Fibroblast of villous mesenchyme (primary cell): Measurements from ENCODE around the gene LONRF2. TPM values are rescaled to one million over a fixed set of nuclear protein-coding genes. Genes with fewer than 3 reads are reported as not detected.
A peak's percentile ranks its signal among the peaks of the same experiment; 100 is the strongest.
"Not testable (repeated sequence)": the region's sequence is repeated elsewhere in the genome, so short reads cannot be mapped to it uniquely, and the experiment has no call there.

Source experiments
- DNase-seq: peaks from one replicate; pipeline ENCODE4 v3.0.0-alpha.2; 2010; ENCODE audit warnings: low read depth
- H3K4me3 ChIP-seq: 2 replicates; pipeline ENCODE4 v1.5.1; 2011; ENCODE audit warnings: low read depth, mild to moderate bottlenecking, low read length
- total RNA-seq: library from RNA; depleted of rRNA; stranded (reverse); fragments of >200 nt; gene quantifications from 2 replicates; pipeline ENCODE4 v1.2.3, GENCODE V29; 2012
- TF ChIP-seq, protein P1 (sequence below): IDR thresholded peaks from 2 replicates; pipeline ENCODE4 v1.5.1; 2012; ENCODE audit warnings: low read depth, mild to moderate bottlenecking, low read length; ENCODE audit not compliant: insufficient read depth

Gene LONRF2
- total RNA-seq, 1 donor, result 1.3 TPM

DNA sequence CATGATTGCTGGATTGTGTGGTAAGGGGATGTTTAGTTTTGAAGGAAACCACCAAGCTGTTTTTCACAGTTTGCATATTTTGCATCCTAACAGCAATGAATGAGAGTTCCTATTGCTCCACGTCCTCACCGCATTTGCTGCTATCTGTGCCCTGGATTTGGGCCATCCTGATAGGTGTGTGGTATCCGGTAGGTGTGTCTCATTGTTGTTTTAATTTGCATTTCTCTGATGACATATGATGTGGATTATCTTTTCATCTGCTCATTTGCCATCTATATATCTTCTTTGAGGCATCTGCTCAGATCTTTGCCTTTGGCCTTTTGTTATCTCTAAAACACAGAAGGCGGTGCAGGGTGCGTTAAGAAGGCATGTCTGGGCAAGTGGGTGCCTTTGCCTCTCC, 73.3 kb downstream of the LONRF2 start:
- TF ChIP-seq, protein P1, sequence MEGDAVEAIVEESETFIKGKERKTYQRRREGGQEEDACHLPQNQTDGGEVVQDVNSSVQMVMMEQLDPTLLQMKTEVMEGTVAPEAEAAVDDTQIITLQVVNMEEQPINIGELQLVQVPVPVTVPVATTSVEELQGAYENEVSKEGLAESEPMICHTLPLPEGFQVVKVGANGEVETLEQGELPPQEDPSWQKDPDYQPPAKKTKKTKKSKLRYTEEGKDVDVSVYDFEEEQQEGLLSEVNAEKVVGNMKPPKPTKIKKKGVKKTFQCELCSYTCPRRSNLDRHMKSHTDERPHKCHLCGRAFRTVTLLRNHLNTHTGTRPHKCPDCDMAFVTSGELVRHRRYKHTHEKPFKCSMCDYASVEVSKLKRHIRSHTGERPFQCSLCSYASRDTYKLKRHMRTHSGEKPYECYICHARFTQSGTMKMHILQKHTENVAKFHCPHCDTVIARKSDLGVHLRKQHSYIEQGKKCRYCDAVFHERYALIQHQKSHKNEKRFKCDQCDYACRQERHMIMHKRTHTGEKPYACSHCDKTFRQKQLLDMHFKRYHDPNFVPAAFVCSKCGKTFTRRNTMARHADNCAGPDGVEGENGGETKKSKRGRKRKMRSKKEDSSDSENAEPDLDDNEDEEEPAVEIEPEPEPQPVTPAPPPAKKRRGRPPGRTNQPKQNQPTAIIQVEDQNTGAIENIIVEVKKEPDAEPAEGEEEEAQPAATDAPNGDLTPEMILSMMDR, result no peak
- H3K4me3 ChIP-seq, result no peak overlapping the region
- no peak for DNase-seq

- DNase-seq, H3K4me3 ChIP-seq: not testable (repeated sequence)
Observed at GRCh38 chr2:100248556-100248955, 73.7 kb downstream of the LONRF2 start.

GRCh38 chr2:100248044-100248330, 74.3 kb downstream of the LONRF2 start:
- no peak for DNase-seq
- no peak overlapping the region for H3K4me3 ChIP-seq
- TF ChIP-seq, protein P1, result no peak

- no peak overlapping the region for H3K4me3 ChIP-seq
- TF ChIP-seq, protein P1, result no peak
- DNase-seq, result no peak
Observed at GRCh38 chr2:100247256-100248043, 74.9 kb downstream of the LONRF2 start.

DNA sequence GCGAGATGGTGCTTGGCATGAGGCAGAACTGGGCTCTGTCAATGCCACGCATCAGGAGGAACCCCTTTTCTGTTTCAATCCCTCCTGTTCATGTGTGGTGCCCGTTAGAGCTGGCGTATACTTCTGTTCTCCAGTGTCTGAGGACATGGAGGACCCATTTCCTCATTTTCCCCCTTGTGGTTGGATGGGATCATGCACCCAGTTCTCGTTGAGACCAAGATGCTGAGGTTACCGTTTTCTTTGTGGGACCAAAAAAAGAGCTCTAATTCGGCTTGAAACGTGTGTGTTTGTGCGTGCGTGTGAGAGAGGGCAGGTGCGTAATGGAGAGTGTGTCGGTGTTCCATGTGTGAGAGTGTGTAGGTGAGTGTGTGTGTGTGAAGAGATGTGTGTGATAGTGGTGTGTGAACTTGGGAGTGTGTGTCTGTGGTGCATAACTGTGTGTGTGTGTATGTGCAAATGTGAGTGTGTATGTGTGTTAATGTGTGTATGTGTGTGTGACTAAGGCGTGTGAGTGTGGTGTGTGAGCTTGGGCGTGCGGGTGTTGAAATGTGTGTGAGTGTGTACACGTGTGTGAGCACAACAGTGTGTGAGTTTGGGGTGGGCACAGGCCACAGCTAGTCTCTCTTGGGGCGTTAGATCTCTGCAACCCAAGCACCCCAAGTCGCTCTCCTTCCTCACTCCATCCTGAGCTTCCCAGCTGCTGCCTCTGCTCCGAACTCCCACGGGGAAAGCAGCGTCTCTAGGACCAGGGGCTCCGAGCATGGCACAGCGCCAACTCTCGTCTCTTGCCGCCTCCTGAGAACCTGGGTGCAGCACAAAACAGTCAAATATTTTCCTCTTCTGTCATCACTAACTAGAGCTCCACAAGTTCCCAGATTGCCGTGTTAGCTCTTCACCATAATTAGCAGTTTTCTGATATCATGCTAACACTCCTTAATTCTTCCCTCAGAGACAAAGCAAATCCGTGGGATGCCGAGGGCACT, 75.8 kb downstream of the LONRF2 start:
- peak; percentile 18 for DNase-seq
- no peak overlapping the region for H3K4me3 ChIP-seq
- TF ChIP-seq, protein P1, result peak; percentile 55

DNA sequence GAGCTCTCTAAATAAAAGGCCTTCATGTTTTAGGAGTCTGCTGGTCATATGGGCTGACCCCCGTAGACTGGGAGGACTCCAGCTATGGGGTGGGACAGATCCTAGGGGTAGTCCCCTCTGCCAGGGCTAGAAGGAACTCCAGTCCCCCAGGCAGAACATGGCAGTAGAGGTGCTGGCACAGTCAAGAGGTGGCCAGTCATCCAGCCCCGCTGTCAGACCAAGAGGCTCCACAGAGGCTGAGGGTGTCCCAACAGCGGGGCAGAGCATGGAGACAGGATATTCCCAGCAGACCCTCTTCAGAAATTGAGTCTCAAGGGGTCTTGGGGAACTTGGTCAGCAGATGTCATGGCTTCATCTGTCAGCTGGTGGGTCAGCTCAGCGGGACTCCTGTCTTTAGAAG, 76.6 kb downstream of the LONRF2 start:
- no peak overlapping the region for H3K4me3 ChIP-seq
- no peak for DNase-seq
- TF ChIP-seq, protein P1, result no peak

DNA sequence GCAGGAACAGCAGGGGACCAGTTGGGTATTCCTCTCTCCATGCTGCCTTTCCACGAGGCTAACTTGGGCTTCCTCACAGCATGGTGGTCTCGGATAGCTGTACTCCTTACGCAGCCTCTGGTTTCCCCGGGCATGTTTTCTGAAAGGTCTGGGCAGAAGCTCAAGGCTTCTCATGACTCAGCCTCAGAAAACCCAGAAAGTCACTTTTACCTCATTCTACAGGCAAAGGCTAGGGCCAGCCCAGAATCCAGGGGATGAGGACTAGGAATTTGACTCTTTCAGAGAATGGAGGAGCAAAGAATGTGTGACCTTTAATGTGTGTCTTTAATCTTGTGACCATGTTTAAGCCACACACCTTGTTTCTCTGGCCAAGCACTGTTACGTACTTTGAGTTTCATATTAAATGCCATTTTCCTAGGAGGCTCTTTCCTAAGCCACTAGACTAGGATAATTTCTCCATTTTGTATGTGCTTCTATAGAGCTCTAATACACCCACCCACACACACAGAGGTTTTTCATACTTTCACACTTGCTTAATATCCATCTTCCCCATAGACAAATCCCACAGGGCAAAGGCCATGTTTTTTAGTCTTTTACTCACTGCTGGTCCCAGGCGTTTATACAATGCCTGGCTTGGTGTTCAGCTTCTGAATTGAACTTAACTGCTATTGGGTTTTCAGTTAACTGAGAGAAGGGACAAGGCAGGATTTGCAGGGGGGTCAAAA, 77.3 kb downstream of the LONRF2 start:
- no peak for DNase-seq
- TF ChIP-seq, protein P1, result no peak

More for the DNA sequence above, 77.3 kb downstream of the LONRF2 start:
- no peak overlapping the region for H3K4me3 ChIP-seq
